Measurements from ENCODE around the gene ATXN1.

The ATXN1 gene

GRCh38 chr6:16450821-16451220, 310.4 kb downstream of the ATXN1 start:
- no peak for TF ChIP-seq CTCF (IDR thresholded peaks at IDR 0.05; ENCODE audit: low read depth, low read length)
- Histone ChIP-seq H3K4me1 (no peaks in the 10 kb centered on the region), H3K9me3 (no peaks in the 10 kb centered on the region), H3K36me3 (no peaks in the 10 kb centered on the region), H3K4me3 (ENCODE audit: low read depth, low read length) (no peak overlapping the region), H3K27me3 (no peaks in the 10 kb centered on the region)
- no peak for DNase-seq

- H3K36me3 ChIP-seq: no peaks in the 10 kb centered on the region
- H3K4me3 ChIP-seq (ENCODE audit: low read depth, low read length): no peak overlapping the region
- no peaks in the 10 kb centered on the region for H3K4me1 ChIP-seq
- no peaks in the 10 kb centered on the region for H3K27me3 ChIP-seq
- no peaks in the 10 kb centered on the region for H3K9me3 ChIP-seq
- DNase-seq: no peak
- TF ChIP-seq CTCF (IDR thresholded peaks at IDR 0.05; ENCODE audit: low read depth, low read length): no peak
Observed at GRCh38 chr6:16450285-16450684, 311.0 kb downstream of the ATXN1 start.

GRCh38 chr6:16446273-16446672, 315.0 kb downstream of the ATXN1 start:
- Histone ChIP-seq H3K4me1 (no peaks in the 10 kb centered on the region), H3K36me3 (no peaks in the 10 kb centered on the region), H3K9me3 (no peaks in the 10 kb centered on the region), H3K4me3 (ENCODE audit: low read depth, low read length) (no peak overlapping the region), H3K27me3 (no peaks in the 10 kb centered on the region)
- no peak for TF ChIP-seq CTCF (IDR thresholded peaks at IDR 0.05; ENCODE audit: low read depth, low read length)
- DNase-seq: no peak

GRCh38 chr6:16442031-16442430, 319.2 kb downstream of the ATXN1 start:
- no peaks in the 10 kb centered on the region for H3K27me3 ChIP-seq
- no peak overlapping the region for H3K4me3 ChIP-seq (ENCODE audit: low read depth, low read length)
- no peaks in the 10 kb centered on the region for H3K9me3 ChIP-seq
- H3K4me1 ChIP-seq: no peaks in the 10 kb centered on the region
- no peak for TF ChIP-seq CTCF (IDR thresholded peaks at IDR 0.05; ENCODE audit: low read depth, low read length)
- H3K36me3 ChIP-seq: no peaks in the 10 kb centered on the region
- no peak for DNase-seq

GRCh38 chr6:16441262-16441661, 320.0 kb downstream of the ATXN1 start:
- TF ChIP-seq CTCF (IDR thresholded peaks at IDR 0.05; ENCODE audit: low read depth, low read length): no peak
- Histone ChIP-seq H3K36me3 (no peaks in the 10 kb centered on the region), H3K9me3 (no peaks in the 10 kb centered on the region)

GRCh38 chr6:16440636-16441212, 320.5 kb downstream of the ATXN1 start:
- no peak overlapping the region for H3K4me3 ChIP-seq (ENCODE audit: low read depth, low read length)
- no peaks in the 10 kb centered on the region for H3K4me1 ChIP-seq
- no peak for DNase-seq
- H3K9me3 ChIP-seq: no peaks in the 10 kb centered on the region
- no peaks in the 10 kb centered on the region for H3K36me3 ChIP-seq
- no peak for TF ChIP-seq CTCF (IDR thresholded peaks at IDR 0.05; ENCODE audit: low read depth, low read length)
- H3K27me3 ChIP-seq: no peaks in the 10 kb centered on the region

More at GRCh38 chr6:16441262-16441661, 320.0 kb downstream of the ATXN1 start:
- no peaks in the 10 kb centered on the region for H3K27me3 ChIP-seq
- H3K4me1 ChIP-seq: no peaks in the 10 kb centered on the region
- no peak for DNase-seq
- H3K4me3 ChIP-seq (ENCODE audit: low read depth, low read length): no peak overlapping the region
